ENCODE data around the gene NEURL3. TPM values are rescaled to one million over a fixed set of nuclear protein-coding genes. Genes with fewer than 3 reads are reported as not detected.
"Not testable (repeated sequence)": the region's sequence is repeated elsewhere in the genome, so short reads cannot be mapped to it uniquely, and the experiment has no call there.

The NEURL3 gene
- total RNA-seq, 3 donors from 2014 or later, result 0.26 to 0.38 TPM; not detected in 1

GRCh38 chr2:96499061-96499960 is 5.8 kb downstream of the NEURL3 start:
- Mint-ChIP-seq H3K4me1 (ENCODE audit: low read depth) (peaks cover 18% of the 10 kb centered on the region), H3K4me3 (no peak overlapping the region), H3K27me3 (ENCODE audit: low read depth) (no peaks in the 10 kb centered on the region), H3K9me3 (peaks cover 9% of the 10 kb centered on the region), H3K36me3 (ENCODE audit: insufficient read depth) (peaks cover under 1% of the 10 kb centered on the region)
- ATAC-seq, result no peak
- DNase-seq, result no peak

GRCh38 chr2:96498611-96499010 is 6.5 kb downstream of the NEURL3 start:
- peaks cover 12% of the 10 kb centered on the region for H3K9me3 Mint-ChIP-seq
- DNase-seq; ATAC-seq; H3K27me3 Mint-ChIP-seq (ENCODE audit: low read depth); H3K36me3 Mint-ChIP-seq (ENCODE audit: insufficient read depth); H3K4me3 Mint-ChIP-seq: not testable (repeated sequence)
- peaks cover 18% of the 10 kb centered on the region for H3K4me1 Mint-ChIP-seq (ENCODE audit: low read depth)

GRCh38 chr2:96498021-96498431 is 7.1 kb downstream of the NEURL3 start:
- Mint-ChIP-seq H3K9me3 (peaks cover 12% of the 10 kb centered on the region), H3K27me3 (ENCODE audit: low read depth) (no peaks in the 10 kb centered on the region), H3K4me3 (no peak overlapping the region), H3K36me3 (ENCODE audit: insufficient read depth) (peaks cover 4% of the 10 kb centered on the region), H3K4me1 (ENCODE audit: low read depth) (peaks cover 18% of the 10 kb centered on the region)
- DNase-seq (no peak), ATAC-seq (no peak)

GRCh38 chr2:96495982-96496629 is 9.1 kb downstream of the NEURL3 start:
- Mint-ChIP-seq H3K27me3 (ENCODE audit: low read depth) (no peaks in the 10 kb centered on the region), H3K9me3 (peaks cover 12% of the 10 kb centered on the region), H3K4me1 (ENCODE audit: low read depth) (peaks cover 7% of the 10 kb centered on the region), H3K36me3 (ENCODE audit: insufficient read depth) (peaks cover 4% of the 10 kb centered on the region), H3K4me3 (no peak overlapping the region)
- ATAC-seq (no peak), DNase-seq (no peak)

GRCh38 chr2:96494188-96494587 is 11.0 kb downstream of the NEURL3 start:
- Mint-ChIP-seq H3K4me1 (ENCODE audit: low read depth) (peaks cover 8% of the 10 kb centered on the region), H3K36me3 (ENCODE audit: insufficient read depth) (peaks cover 4% of the 10 kb centered on the region), H3K4me3 (no peak overlapping the region), H3K27me3 (ENCODE audit: low read depth) (no peaks in the 10 kb centered on the region), H3K9me3 (peaks cover 12% of the 10 kb centered on the region)
- no peak for DNase-seq
- no peak for ATAC-seq

- peaks cover 12% of the 10 kb centered on the region for H3K9me3 Mint-ChIP-seq
- ATAC-seq, result no peak
- H3K4me1 Mint-ChIP-seq (ENCODE audit: low read depth), result peaks cover 12% of the 10 kb centered on the region
- DNase-seq, result no peak
- no peaks in the 10 kb centered on the region for H3K27me3 Mint-ChIP-seq (ENCODE audit: low read depth)
- peaks cover 4% of the 10 kb centered on the region for H3K36me3 Mint-ChIP-seq (ENCODE audit: insufficient read depth)
- H3K4me3 Mint-ChIP-seq, result no peak overlapping the region
Observed at GRCh38 chr2:96493072-96493471, 12.1 kb downstream of the NEURL3 start.

- H3K4me1 Mint-ChIP-seq (ENCODE audit: low read depth), result peaks cover 17% of the 10 kb centered on the region
- ATAC-seq (no peak), DNase-seq (no peak)
- H3K36me3 Mint-ChIP-seq (ENCODE audit: insufficient read depth), result peaks cover 4% of the 10 kb centered on the region
- no peak overlapping the region for H3K4me3 Mint-ChIP-seq
- peaks cover 12% of the 10 kb centered on the region for H3K9me3 Mint-ChIP-seq
- no peaks in the 10 kb centered on the region for H3K27me3 Mint-ChIP-seq (ENCODE audit: low read depth)
Observed at GRCh38 chr2:96491860-96492497, 13.2 kb downstream of the NEURL3 start.

GRCh38 chr2:96489663-96490062 is 15.5 kb downstream of the NEURL3 start:
- H3K9me3 Mint-ChIP-seq, result peaks cover 5% of the 10 kb centered on the region
- no peak for ATAC-seq
- peaks cover 38% of the 10 kb centered on the region for H3K4me1 Mint-ChIP-seq (ENCODE audit: low read depth)
- peaks cover 4% of the 10 kb centered on the region for H3K36me3 Mint-ChIP-seq (ENCODE audit: insufficient read depth)
- no peaks in the 10 kb centered on the region for H3K27me3 Mint-ChIP-seq (ENCODE audit: low read depth)
- no peak for DNase-seq
- H3K4me3 Mint-ChIP-seq, result no peak overlapping the region

- ATAC-seq, result no peak
Observed at GRCh38 chr2:96489261-96489660, 15.9 kb downstream of the NEURL3 start.

GRCh38 chr2:96486696-96487095 is 18.5 kb downstream of the NEURL3 start:
- DNase-seq (no peak), ATAC-seq (no peak)
- Mint-ChIP-seq H3K4me3 (peak overlapping the region; percentile 87), H3K4me1 (ENCODE audit: low read depth) (peaks cover 40% of the 10 kb centered on the region), H3K27me3 (ENCODE audit: low read depth) (no peaks in the 10 kb centered on the region), H3K9me3 (no peaks in the 10 kb centered on the region), H3K36me3 (ENCODE audit: insufficient read depth) (no peaks in the 10 kb centered on the region)

More at GRCh38 chr2:96489261-96489660, 15.9 kb downstream of the NEURL3 start:
- no peak for DNase-seq
- Mint-ChIP-seq H3K36me3 (ENCODE audit: insufficient read depth) (peaks cover 3% of the 10 kb centered on the region), H3K27me3 (ENCODE audit: low read depth) (no peaks in the 10 kb centered on the region), H3K4me1 (ENCODE audit: low read depth) (peaks cover 40% of the 10 kb centered on the region), H3K9me3 (peaks cover 3% of the 10 kb centered on the region), H3K4me3 (no peak overlapping the region)

- ATAC-seq, result peak; percentile 96 to 97
- H3K27me3 Mint-ChIP-seq (ENCODE audit: low read depth), result no peaks in the 10 kb centered on the region
- H3K9me3 Mint-ChIP-seq, result no peaks in the 10 kb centered on the region
- peak overlapping the region; percentile 87 for H3K4me3 Mint-ChIP-seq
- H3K36me3 Mint-ChIP-seq (ENCODE audit: insufficient read depth), result no peaks in the 10 kb centered on the region
- peak; percentile 77 for DNase-seq
- H3K4me1 Mint-ChIP-seq (ENCODE audit: low read depth), result peaks cover 40% of the 10 kb centered on the region
Observed at GRCh38 chr2:96485751-96486651, 19.2 kb downstream of the NEURL3 start.

- DNase-seq (no peak), ATAC-seq (no peak)
- Mint-ChIP-seq H3K36me3 (ENCODE audit: insufficient read depth) (no peaks in the 10 kb centered on the region), H3K4me3 (peak overlapping the region; percentile 87), H3K4me1 (ENCODE audit: low read depth) (peaks cover 40% of the 10 kb centered on the region), H3K27me3 (ENCODE audit: low read depth) (no peaks in the 10 kb centered on the region), H3K9me3 (no peaks in the 10 kb centered on the region)
Observed at GRCh38 chr2:96485350-96485749, 19.8 kb downstream of the NEURL3 start.

GRCh38 chr2:96484091-96484490 is 21.1 kb downstream of the NEURL3 start:
- Mint-ChIP-seq H3K36me3 (ENCODE audit: insufficient read depth) (no peaks in the 10 kb centered on the region), H3K9me3 (no peaks in the 10 kb centered on the region), H3K4me1 (ENCODE audit: low read depth) (peaks cover 36% of the 10 kb centered on the region), H3K27me3 (ENCODE audit: low read depth) (no peaks in the 10 kb centered on the region), H3K4me3 (no peak overlapping the region)
- DNase-seq (no peak), ATAC-seq (no peak)

GRCh38 chr2:96477458-96477857 is 27.7 kb downstream of the NEURL3 start:
- Mint-ChIP-seq H3K9me3 (no peaks in the 10 kb centered on the region), H3K27me3 (ENCODE audit: low read depth) (no peaks in the 10 kb centered on the region), H3K4me3 (no peak overlapping the region), H3K36me3 (ENCODE audit: insufficient read depth) (no peaks in the 10 kb centered on the region), H3K4me1 (ENCODE audit: low read depth) (no peaks in the 10 kb centered on the region)
- ATAC-seq (no peak), DNase-seq (no peak)

Data from activated T-cell treated with anti-CD3 and anti-CD28 coated beads, Interleukin-2, amount 50 U/mL, for 4 hours (primary cell).